Fibroblast of mammary gland (primary cell): ENCODE data around the gene DSCAML1.

Experiments
- DNase-seq: peaks from one replicate; pipeline ENCODE4 v3.0.0-alpha.2; 2010; ENCODE audit warnings: low read depth
- H3K4me3 ChIP-seq: 2 replicates; pipeline ENCODE4 v1.5.1; 2011; ENCODE audit warnings: low read depth, mild to moderate bottlenecking, low read length, moderate library complexity; ENCODE audit not compliant: control insufficient read depth
- TF ChIP-seq, protein P1 (sequence below): conservative IDR thresholded peaks from 2 replicates; pipeline ENCODE4 v1.5.1; 2011; ENCODE audit warnings: low read depth, low read length, inconsistent platforms; ENCODE audit not compliant: control insufficient read depth, insufficient read depth

DSCAML1 gene

DNA sequence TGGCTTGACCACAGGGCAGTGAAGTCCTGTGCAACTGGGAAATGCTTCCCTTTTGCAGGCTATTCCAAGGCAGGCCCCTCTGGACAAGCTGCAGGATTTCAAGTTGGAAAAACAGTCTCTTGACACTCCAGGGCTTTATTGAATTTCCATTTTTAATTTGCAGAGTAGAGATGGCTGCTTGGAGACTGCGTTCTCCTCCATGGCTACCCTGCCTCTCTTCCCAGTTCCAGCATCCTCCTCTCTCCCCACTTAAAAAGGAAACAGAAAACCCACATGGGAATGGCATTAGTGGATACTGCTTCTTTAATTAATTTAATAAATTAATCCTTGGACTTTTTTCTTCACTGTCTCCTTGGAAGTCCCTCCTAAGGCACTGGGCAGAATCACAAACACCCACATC, 115.6 kb downstream of the DSCAML1 start:
- DNase-seq, result no peak
- H3K4me3 ChIP-seq, result no peak overlapping the region
- TF ChIP-seq, protein P1, sequence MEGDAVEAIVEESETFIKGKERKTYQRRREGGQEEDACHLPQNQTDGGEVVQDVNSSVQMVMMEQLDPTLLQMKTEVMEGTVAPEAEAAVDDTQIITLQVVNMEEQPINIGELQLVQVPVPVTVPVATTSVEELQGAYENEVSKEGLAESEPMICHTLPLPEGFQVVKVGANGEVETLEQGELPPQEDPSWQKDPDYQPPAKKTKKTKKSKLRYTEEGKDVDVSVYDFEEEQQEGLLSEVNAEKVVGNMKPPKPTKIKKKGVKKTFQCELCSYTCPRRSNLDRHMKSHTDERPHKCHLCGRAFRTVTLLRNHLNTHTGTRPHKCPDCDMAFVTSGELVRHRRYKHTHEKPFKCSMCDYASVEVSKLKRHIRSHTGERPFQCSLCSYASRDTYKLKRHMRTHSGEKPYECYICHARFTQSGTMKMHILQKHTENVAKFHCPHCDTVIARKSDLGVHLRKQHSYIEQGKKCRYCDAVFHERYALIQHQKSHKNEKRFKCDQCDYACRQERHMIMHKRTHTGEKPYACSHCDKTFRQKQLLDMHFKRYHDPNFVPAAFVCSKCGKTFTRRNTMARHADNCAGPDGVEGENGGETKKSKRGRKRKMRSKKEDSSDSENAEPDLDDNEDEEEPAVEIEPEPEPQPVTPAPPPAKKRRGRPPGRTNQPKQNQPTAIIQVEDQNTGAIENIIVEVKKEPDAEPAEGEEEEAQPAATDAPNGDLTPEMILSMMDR, result no peak

DNA sequence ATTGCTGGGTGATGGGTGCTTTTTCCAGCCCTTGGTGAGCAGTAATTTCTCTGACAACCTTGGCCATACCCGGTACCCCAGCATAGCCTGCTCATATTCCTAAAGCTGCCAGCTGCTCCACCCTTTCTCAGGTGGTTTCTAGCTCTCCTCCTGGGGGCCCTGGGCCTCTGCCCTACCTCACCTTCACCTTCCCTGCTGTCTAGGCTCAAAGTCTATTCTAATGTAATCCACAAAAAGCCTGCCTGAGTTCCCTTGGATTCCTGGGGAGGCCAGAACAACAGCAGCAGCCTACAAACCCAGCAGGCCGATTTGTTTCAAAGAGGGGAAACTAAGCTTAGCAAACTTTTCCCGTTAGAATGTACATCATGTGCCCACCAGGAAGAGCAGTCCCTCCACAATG, 117.6 kb downstream of the DSCAML1 start:
- H3K4me3 ChIP-seq, result no peak overlapping the region
- DNase-seq, result no peak
- TF ChIP-seq, protein P1, result no peak

DNA sequence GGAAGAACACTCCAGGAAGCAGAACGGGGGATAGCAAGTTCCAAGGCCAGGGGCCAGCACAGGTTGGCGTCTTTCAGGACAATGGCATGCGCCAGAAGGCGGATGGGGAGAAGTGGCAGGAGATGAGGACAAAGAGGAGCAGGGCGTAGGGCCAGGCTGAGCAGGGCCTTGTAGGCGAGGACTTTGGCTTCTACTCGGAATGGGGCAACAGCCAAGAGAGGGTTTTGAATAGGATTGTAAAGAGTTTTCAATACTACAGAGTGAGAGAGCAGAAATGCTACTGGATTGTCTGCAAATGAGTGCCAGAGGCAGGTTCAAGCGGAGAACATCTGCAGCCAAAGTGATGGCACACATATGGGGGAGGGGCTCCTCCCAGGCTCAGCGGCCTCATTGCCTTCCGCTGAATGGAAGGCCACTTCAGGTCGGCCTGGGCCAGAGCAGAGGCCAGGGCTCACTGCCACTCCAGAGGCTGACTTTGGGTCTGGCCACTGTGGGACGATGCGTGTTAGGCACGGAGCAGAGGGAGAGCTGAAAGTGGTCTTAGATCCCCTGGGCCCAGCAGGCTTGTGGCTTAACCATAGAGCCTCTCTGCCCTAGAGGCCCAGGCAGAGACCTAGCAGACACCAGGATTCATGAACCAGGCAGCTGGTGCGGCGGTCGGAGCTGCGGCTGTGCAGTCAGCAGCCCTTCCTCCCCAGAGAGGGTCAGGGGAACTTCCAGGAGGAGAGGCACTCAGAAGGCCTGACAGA, 118.2 kb downstream of the DSCAML1 start:
- H3K4me3 ChIP-seq, result no peak overlapping the region
- no peak for DNase-seq
- TF ChIP-seq, protein P1, result no peak

DNA sequence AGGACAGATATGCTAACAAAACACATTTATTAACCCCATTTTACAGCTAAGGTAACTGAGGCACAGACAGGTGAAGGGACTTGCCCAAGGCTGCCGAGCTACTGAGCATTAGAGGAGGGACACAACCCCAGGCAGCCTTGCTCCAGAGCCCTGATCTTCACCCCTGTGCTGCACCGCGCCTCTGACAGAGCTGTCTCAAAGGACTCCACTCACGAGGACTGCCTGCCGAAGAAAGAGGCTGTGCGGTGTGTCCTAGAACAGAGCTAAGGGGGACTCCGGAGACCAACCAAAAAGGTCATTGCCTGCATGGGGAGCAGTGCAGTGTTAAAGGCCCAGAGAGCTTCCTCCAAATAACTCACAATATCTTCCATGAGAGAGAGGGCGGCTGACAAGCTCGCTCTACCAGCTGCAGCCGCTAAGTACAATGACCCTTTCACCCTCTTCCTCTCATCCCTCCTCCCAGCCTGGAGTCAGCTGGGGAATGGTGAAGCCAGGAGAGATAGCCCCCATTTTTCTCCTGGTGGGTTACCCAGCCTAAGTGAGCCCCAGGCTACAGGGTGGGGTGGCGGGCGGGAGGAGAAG, 119.2 kb downstream of the DSCAML1 start:
- no peak overlapping the region for H3K4me3 ChIP-seq
- DNase-seq, result no peak
- TF ChIP-seq, protein P1, result no peak

DNA sequence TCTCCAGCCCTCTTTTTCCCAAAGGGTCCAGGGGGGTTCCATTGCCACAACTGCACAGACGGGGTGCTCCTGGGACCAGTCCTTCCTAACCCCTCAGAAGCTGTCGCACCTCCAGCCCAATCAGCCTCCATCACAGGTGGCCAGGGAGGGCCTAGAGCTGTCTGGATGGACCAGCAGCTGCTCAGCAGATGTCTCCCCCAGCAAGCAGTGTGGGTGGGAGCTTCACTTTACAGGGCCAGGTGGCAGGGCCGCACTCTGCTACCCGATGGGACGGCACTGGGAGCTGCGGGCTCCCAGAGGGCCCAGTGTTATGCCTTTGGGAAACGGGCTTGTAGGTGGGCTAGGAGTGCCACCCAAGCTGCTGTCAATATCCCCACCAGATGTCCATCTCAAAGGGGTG, 120.5 kb downstream of the DSCAML1 start:
- no peak overlapping the region for H3K4me3 ChIP-seq
- TF ChIP-seq, protein P1, result no peak
- no peak for DNase-seq

DNA sequence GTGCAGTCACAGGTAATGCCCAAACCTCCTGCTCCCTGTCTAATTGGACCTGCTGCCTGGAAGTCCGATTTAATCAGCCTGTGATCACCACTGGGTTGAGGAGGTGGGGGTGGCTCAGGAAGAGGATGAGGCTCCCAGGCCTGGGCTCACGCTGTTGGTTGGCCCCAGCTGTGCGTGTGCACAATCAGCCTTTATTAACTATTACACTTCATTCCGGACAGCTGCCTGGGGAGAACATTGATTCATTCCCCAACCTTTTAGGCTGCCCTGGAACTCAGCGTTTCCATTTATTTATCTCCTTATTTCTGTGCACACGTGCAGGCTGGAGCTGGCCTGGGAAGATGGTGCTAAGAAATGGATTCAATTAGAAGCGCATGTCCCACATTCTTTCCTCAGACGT, 123.4 kb downstream of the DSCAML1 start:
- H3K4me3 ChIP-seq, result no peak overlapping the region
- DNase-seq, result no peak
- TF ChIP-seq, protein P1, result no peak

DNA sequence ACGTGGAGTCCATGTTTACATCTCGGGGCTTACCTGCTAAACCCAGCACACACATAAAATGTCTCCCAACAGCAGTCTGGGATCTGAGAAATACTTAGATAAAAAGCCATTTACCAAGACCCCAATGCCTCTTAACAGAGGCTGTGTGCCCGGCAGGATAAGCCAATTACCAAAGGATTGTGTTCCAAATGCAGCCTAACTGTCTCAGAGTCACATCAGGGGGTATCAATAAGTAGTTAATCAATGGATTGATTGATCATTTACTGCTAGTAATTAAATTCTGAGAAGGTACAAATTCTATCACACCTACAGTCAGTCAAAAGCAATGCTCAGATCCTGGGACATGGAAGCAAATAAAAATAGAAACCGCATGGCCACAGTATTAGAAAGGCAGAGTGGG, 125.6 kb downstream of the DSCAML1 start:
- H3K4me3 ChIP-seq, result no peak overlapping the region
- TF ChIP-seq, protein P1, result no peak
- no peak for DNase-seq
